SK-N-SH treated with all-trans-retinoic acid at 6 μM for 48 hours (cell line): ENCODE measurements around the gene SIL1.
"Not testable (repeated sequence)": the region's sequence is repeated elsewhere in the genome, so short reads cannot be mapped to it uniquely, and the experiment has no call there.

Experiments
- ATAC-seq: fragments of 200-7000 bp; cut with Tn5 transposase; 3 replicates; pipeline ENCODE4 v1.9.1; 2020; ENCODE audit warnings: mild to moderate bottlenecking, moderate library complexity
- ARNTL ChIP-seq: fragments of 450-650 bp; formaldehyde crosslinking; IDR thresholded peaks from 2 replicates; pipeline ENCODE4 v1.5.0; 2020; ENCODE audit warnings: low read depth, mild to moderate bottlenecking, moderate library complexity, borderline replicate concordance
- BACH2 ChIP-seq: fragments of 250-450 bp; sonication (Bioruptor Pico); IDR thresholded peaks from 2 replicates; pipeline ENCODE4 v1.9.0; 2021; ENCODE audit warnings: mild to moderate bottlenecking, borderline replicate concordance
- CREB5 ChIP-seq: fragments of 250-450 bp; sonication (Bioruptor Pico); IDR thresholded peaks from 2 replicates; pipeline ENCODE4 v1.5.1; 2020; ENCODE audit warnings: low read depth, mild to moderate bottlenecking, moderate library complexity
- CSRNP3 ChIP-seq: fragments of 250-450 bp; sonication (Bioruptor Pico); IDR thresholded peaks from 2 replicates; pipeline ENCODE4 v1.5.1; 2021; ENCODE audit warnings: mild to moderate bottlenecking, moderate library complexity
- ESRRG ChIP-seq: fragments of 250-450 bp; sonication (Bioruptor Pico); IDR thresholded peaks from 2 replicates; pipeline ENCODE4 v1.6.1; 2021; ENCODE audit warnings: mild to moderate bottlenecking
- ISL1 ChIP-seq: fragments of 250-450 bp; sonication (Bioruptor Pico); IDR thresholded peaks from 2 replicates; pipeline ENCODE4 v2.1.2; 2022; ENCODE audit warnings: mild to moderate bottlenecking, moderate library complexity
- OSR1 ChIP-seq: fragments of 250-450 bp; sonication (Bioruptor Pico); IDR thresholded peaks from 2 replicates; pipeline ENCODE4 v1.8.0; 2022; ENCODE audit warnings: moderate library complexity, mild to moderate bottlenecking, inconsistent platforms
- RARB ChIP-seq: fragments of 250-450 bp; sonication (Bioruptor Pico); IDR thresholded peaks from 2 replicates; pipeline ENCODE4 v1.8.0; 2021; ENCODE audit warnings: mild to moderate bottlenecking, moderate library complexity
- TCF4 ChIP-seq: fragments of 250-450 bp; sonication (Bioruptor Pico); IDR thresholded peaks from 2 replicates; pipeline ENCODE4 v1.8.0; 2021; ENCODE audit warnings: mild to moderate bottlenecking, moderate library complexity, borderline replicate concordance
- TOX ChIP-seq: fragments of 250-450 bp; sonication (Bioruptor Pico); IDR thresholded peaks from 2 replicates; pipeline ENCODE4 v1.8.0; 2021; ENCODE audit warnings: mild to moderate bottlenecking, moderate library complexity, borderline replicate concordance
- TSHZ2 ChIP-seq: fragments of 250-450 bp; sonication (Bioruptor Pico); IDR thresholded peaks from 2 replicates; pipeline ENCODE4 v1.5.0; 2020; ENCODE audit warnings: mild to moderate bottlenecking, moderate library complexity
- ZFP3 ChIP-seq: fragments of 250-450 bp; sonication (Bioruptor Pico); IDR thresholded peaks from 2 replicates; pipeline ENCODE4 v1.5.0; 2020; ENCODE audit warnings: mild to moderate bottlenecking, moderate library complexity
- ZFP30 ChIP-seq: fragments of 450-650 bp; formaldehyde crosslinking; IDR thresholded peaks from 2 replicates; pipeline ENCODE4 v1.5.0; 2022; ENCODE audit warnings: mild to moderate bottlenecking, moderate library complexity
- ZNF70 ChIP-seq: fragments of 450-650 bp; formaldehyde crosslinking; IDR thresholded peaks from 2 replicates; pipeline ENCODE4 v1.5.0; 2020; ENCODE audit warnings: mild to moderate bottlenecking, moderate library complexity
- TF ChIP-seq, protein P1 (sequence below): fragments of 250-450 bp; sonication (Bioruptor Pico); IDR thresholded peaks from 2 replicates; pipeline ENCODE4 v1.8.0; 2020; ENCODE audit warnings: mild to moderate bottlenecking, moderate library complexity, borderline replicate concordance

SIL1 gene

GRCh38 chr5:139078345-139078744, 119.8 kb downstream of the SIL1 start (continued):
- TF ChIP-seq TSHZ2 (CRISPR knock-in tag) = no peak
- no peak for TF ChIP-seq ZFP3 (CRISPR knock-in tag)
- no peak for TF ChIP-seq TOX (CRISPR knock-in tag)
- no peak for TF ChIP-seq RARB (CRISPR knock-in tag)
- TF ChIP-seq TCF4 = no peak

- TF ChIP-seq OSR1 (CRISPR knock-in tag) = no peak
- TF ChIP-seq CREB5 (CRISPR knock-in tag) = no peak
- TF ChIP-seq ESRRG (CRISPR knock-in tag) = no peak
- no peak for ATAC-seq
Observed at GRCh38 chr5:139077899-139078298, 120.3 kb downstream of the SIL1 start.

GRCh38 chr5:139076111-139076510, 122.1 kb downstream of the SIL1 start:
- ATAC-seq = no peak
- TF ChIP-seq TSHZ2 (CRISPR knock-in tag) = no peak
- no peak for TF ChIP-seq ZFP30 (CRISPR knock-in tag)
- no peak for TF ChIP-seq ARNTL (CRISPR knock-in tag)
- TF ChIP-seq ISL1 (CRISPR knock-in tag) = no peak
- TF ChIP-seq BACH2 = no peak
- TF ChIP-seq, all 23 proteins: peak for 0

DNA sequence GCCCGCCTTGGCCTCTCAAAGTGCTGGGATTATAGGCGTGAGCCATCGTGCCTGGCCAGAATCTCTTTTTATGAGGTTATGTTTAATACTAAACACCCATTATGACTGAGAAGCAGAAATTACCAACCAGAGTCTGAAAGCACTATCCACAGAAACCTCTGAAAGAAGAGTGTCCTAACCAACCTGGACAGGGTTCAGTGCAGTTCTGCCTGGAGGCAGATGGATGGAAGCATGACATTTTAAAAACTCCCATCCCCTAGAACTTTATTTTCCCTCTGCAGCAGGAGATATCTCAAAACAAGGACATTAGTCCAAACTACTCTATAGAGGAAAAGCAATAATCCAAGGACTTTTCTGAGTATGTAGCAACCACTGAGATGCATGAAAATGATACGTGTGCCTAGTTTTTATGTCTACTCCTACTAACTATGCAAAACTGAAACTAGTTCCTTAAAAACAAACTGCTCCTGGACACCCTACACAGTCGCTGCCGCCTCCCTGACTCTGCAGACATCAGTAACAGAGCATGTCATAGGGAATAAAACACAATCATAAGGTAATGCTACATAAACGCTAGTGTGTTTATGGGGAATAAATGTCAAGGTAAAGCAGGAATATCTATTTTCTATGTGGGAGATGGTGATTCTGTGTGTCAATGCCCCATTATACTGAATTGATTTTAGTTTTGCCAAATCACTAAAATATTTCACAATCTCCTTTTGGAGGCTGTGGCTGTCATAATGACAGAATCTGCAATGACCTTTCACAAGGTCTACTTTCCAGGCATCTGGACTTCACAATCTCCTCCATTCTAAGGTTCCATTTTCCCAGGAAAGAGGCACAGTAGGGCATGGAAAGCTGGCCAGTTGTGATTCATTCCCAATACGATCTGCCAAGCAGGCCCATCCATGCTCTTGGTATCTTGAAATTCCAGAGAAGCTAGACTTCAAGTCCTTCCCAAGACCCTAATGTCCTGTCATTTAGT, 122.8 kb downstream of the SIL1 start:
- TF ChIP-seq, protein P1, sequence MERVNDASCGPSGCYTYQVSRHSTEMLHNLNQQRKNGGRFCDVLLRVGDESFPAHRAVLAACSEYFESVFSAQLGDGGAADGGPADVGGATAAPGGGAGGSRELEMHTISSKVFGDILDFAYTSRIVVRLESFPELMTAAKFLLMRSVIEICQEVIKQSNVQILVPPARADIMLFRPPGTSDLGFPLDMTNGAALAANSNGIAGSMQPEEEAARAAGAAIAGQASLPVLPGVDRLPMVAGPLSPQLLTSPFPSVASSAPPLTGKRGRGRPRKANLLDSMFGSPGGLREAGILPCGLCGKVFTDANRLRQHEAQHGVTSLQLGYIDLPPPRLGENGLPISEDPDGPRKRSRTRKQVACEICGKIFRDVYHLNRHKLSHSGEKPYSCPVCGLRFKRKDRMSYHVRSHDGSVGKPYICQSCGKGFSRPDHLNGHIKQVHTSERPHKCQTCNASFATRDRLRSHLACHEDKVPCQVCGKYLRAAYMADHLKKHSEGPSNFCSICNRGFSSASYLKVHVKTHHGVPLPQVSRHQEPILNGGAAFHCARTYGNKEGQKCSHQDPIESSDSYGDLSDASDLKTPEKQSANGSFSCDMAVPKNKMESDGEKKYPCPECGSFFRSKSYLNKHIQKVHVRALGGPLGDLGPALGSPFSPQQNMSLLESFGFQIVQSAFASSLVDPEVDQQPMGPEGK = no peak
- TF ChIP-seq CSRNP3 (CRISPR knock-in tag) = no peak
- TF ChIP-seq ZNF70 (CRISPR knock-in tag) = no peak
- TF ChIP-seq ESRRG (CRISPR knock-in tag) = no peak
- ATAC-seq = no peak

DNA sequence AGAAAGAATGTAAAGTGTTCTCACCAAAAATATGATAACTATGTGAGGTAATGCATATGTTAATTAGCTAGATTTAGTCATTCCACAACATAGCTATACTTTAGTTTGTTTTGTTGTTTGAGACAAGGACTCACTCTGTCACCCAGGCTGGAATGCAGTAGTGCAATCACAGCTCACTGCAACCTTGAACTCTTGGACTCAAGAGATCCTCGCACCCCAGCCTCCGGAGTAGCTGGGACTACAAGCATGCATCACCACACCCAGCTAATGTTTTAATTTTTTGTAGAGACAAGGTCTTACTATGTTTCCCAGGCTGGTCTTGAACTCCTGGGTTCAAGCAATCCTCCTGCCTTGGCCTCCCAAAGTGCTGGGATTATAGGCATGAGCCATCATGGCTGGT, 124.2 kb downstream of the SIL1 start:
- ATAC-seq = not testable (repeated sequence)
